Measurements from ENCODE around the gene DNAJC27. TPM values are rescaled to one million over a fixed set of nuclear protein-coding genes. Genes with fewer than 3 reads are reported as not detected.

Gene DNAJC27
- total RNA-seq, 1 donor from 2014 or later, result 23.0 TPM

DNA sequence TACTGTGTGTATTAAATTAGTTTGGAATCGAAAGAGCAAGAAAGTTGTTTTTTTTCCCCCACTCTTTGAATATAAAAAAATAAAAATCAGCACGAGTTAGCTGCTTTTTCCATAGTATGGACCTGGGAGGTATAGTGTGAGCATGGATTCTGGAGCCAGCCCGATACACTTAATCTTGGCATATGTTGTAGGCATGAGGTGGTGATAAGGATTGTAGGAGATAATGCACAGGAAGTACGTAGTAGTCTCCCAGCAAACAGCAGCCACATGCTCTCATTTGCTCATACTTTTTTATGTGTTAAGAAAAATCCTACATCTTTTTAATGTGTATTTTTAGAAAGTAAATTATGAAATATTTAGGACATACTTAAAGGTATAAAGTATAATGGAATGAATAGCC lies 2.1 kb upstream of the DNAJC27 start:
- DNase-seq (ENCODE audit: low spot score) (no peak), ATAC-seq (no peak)
- intact Hi-C loops (cut with DNase I), result no loop called here

DNA sequence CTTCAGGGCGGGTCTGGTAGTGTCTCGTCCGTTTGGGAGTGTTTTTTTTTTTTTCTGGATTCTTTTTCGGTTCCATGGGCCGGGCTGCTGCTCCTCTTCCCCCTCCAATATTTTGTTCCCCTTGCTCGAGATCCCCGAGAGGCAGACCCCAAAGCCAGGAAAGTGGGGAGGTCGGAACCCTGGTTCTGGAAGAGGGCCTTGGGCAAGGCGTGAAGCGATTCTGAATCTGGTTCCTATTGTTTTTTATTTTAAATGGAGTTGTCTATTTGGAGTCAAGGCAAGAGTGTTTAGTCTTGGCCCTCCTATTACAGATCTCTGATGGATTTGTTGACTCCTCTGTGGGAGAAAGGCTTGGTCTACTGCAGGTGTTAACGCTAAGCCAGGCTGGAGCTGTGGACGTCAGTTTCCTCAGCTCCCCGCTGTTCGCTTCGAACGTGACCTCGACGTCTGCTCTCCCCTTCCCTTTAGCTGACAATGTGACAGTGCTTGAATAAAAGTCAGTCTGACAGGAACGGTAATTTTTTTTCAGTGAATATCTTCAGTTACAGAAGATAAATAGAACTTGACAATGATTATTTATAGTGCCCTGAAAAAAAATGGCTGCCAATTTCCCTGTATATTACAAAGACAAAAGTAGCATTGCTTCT lies 683 bp upstream of the DNAJC27 start:
- ATAC-seq (no peak), DNase-seq (ENCODE audit: low spot score) (peak; percentile 67)
- intact Hi-C loops (cut with DNase I), result no loop called here

DNA sequence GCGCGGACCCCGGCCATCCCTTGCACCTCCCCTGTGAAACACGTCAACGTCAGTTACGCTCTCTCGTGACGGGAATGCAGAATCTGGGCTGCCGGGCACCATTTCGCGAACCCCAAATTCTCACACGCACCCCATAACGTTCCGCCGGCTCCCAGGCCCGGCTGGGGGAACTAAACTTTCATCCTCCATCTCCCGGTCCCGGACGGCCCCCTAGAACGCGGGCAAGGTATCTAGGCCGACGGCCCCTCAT lies 544 bp downstream of the DNAJC27 start:
- peak; percentile 8 for ATAC-seq
- intact Hi-C loops (cut with DNase I), result no loop called here
- DNase-seq (ENCODE audit: low spot score), result no peak

DNA sequence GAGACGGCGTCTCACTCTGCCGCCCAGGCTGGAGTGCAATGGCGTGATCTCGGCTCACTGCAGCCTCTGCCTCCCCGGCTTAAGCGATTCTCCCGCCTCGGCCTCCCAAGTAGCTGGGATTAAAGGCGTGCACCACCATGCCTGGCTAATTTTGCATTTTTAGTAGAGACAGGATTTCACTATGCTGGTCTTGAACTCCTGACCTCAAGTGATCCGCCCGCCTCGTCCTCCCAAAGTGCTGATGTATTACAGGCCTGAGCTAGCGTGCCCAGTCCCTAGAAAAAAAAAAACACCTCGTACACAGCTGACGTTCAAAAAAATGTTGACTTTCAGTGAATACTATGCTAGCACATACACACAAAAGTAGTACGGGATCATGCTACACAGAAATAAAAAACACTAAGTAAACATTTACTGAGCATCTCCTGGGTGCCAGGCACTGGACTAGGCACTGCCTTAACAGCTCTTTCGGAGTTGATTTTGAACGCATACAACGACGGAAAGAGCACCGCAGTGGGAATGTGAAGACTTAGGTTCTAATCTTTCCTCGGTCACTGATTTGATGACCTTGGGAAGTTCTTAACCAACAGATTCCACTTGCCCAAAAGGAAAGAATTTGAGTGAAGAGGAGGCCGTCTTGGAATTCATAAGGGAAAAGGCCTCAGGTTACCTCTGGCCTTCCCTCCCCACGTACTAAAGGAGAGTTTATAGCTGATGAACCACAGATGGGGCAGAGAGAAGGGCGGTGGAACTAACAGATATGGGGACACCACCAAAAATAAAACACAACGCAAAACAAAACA lies 1.1 kb downstream of the DNAJC27 start:
- ATAC-seq, result no peak

DNA sequence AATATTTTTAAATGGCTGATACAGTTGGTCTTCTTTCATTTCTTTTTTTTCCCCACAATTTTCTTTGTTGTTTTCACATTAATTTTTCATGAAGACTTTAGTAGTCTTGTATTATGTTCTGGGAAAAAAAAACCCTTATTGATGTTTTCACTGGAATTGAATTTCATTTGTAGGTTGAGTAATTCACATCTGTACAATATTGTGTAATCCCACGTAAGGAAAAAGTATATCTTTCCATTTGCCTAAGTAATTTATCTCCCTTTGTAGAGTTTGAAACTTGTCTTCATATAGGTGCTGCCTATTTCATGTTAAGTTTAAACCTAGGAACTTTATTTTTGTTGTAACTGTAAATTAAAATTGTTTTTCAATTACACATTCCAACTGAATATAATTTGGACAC lies 2.0 kb downstream of the DNAJC27 start:
- intact Hi-C loops (cut with DNase I), result no loop called here
- ATAC-seq, result no peak

More for the DNA sequence above, 1.1 kb downstream of the DNAJC27 start:
- no peak for DNase-seq (ENCODE audit: low spot score)
- intact Hi-C loops (cut with DNase I), result no loop called here

DNA sequence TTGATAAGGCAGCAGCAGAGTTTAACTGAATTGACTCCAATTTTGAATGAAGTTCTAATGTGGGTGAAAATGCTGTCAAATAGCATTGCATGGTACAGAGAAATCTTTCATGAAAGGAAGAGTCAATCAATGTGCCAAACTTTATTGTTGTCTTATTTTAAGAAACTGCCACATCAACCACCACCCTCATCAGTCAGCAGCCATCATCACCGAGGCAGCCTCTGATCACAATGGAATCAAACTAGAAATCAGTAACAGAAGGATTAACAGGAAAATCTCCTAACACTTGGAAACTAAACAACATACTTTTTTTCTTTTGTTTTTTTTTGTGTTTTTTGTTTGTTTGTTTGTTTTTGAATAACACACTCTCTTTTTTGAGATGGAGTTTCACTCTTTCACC lies 9.9 kb downstream of the DNAJC27 start:
- DNase-seq (ENCODE audit: low spot score), result no peak
- intact Hi-C loops (cut with DNase I), result no loop called here
- no peak for ATAC-seq

More for the DNA sequence above, 2.0 kb downstream of the DNAJC27 start:
- DNase-seq (ENCODE audit: low spot score), result no peak

DNA sequence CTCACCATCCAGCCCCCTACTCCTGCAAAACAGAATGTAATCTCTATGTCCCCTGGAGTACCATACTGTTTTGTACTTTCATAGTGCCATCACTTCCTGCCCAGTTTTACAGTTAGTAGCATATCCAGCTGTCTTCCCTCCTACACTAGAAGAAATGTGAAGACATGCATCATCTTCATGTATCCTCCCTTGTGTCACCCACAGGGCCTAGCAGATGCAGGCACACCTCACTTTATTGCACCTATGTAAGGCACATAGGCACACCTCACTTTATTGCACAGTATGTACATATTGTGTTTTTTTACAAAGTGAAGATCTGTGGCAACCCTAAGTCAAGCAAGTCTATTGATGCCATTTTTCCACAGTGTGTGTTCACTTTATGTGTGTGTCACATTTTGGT lies 12.0 kb downstream of the DNAJC27 start:
- intact Hi-C loops (cut with DNase I), result no loop called here
- no peak for ATAC-seq
- DNase-seq (ENCODE audit: low spot score), result no peak

DNA sequence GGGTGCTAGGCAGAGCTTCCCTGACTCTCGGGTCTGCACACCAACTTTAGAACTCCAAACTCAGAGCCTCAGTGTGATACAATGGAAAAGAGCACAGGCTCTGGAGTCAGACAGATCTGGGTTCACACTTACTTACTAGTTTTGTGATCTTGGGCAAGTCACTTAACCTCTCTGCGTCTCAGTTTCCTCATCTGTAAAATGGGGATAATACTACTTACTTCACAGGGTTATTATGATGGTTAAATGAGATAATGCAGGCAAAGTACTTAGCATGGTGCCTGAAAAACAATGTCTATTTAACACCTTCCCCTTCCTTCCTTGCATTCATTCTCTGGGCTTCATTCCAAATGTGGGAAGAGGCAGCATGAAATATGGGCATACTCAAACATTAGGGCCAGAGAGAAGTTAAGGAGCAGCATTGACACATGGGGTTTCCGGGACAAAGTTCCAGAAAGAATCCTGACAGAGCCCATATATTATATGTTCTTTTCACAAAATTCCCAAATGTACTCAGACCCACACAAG lies 13.3 kb downstream of the DNAJC27 start:
- DNase-seq (ENCODE audit: low spot score) (no peak), ATAC-seq (no peak)
- intact Hi-C loops (cut with DNase I), result no loop called here

DNA sequence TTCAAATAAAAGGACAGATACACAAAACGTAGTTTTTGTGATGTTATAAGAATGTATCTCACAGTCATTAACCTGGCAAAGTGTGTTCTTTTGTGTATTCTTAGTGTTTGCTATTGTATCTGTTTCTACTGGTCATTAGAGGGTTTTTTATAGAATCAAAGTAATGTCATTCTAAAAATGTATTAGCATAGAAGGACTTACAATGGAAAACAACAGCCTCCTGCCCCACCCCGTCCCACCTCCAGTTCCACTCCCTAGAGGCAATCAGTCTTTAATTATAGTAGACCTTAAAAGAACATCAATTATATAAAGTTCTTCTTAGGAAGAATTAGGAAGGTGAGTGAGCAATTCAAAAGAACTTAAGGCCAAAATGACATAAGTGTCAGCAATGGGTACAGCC lies 13.8 kb downstream of the DNAJC27 start:
- DNase-seq (ENCODE audit: low spot score), result no peak
- intact Hi-C loops (cut with DNase I), result no loop called here
- ATAC-seq, result no peak

DNA sequence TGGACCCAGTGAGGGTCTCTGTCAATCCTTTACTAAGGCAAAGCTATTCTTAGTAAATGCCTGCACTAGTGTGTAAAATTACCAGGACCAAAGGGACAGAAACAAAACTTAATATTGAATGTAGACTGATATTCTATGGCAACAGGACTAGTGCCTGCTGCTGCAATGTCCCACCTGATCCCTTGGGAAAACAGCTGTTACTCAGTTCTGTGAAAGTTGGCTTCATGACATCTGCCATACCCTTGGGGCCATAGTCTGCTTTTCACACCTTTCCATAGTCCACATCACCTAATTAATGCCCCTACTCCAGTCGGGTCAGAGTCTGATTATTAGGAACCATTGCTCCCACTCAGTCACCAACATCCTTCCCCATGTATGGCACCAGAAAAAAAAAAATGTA lies 14.5 kb downstream of the DNAJC27 start:
- DNase-seq (ENCODE audit: low spot score) (no peak), ATAC-seq (no peak)
- intact Hi-C loops (cut with DNase I), result no loop called here

DNA sequence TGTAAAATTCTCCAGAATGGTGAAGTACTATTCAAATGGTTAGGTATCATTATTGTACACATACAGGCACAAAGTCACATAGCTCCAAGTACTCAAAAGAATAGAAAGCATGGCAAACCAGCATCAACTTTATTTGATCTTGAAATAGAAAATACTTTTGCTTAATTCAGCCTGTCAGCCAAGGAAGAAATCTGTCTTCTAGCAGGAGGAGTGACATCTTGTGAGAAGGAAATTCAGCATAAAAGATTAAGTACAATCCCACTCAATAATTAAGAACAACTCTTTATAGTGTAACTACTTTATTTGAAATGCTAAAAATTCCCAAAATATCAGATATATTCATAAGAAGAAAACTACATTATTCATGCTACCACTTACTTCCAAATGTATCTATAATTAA lies 15.8 kb downstream of the DNAJC27 start:
- intact Hi-C loops (cut with DNase I), result no loop called here
- DNase-seq (ENCODE audit: low spot score), result no peak
- ATAC-seq, result no peak

DNA sequence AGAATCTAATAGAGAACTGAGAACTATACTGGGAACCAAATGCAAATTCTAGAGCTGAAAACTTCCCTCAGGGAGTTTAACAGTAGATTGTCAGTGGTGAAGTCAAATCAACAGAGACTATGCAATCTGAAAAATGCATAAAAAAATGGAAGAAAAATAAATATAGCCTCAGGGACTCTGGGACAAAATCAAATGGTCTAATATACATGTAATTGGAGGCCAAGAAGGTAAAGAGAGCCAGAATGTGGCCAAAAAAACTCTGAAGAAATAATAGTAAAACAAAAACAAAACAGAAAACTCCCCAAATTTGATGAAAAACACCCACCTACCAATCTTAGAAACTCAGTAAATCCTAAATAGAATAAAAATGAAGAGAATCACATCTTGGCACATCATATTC lies 16.5 kb downstream of the DNAJC27 start:
- no peak for DNase-seq (ENCODE audit: low spot score)
- ATAC-seq, result no peak
- intact Hi-C loops (cut with DNase I), result no loop called here

DNA sequence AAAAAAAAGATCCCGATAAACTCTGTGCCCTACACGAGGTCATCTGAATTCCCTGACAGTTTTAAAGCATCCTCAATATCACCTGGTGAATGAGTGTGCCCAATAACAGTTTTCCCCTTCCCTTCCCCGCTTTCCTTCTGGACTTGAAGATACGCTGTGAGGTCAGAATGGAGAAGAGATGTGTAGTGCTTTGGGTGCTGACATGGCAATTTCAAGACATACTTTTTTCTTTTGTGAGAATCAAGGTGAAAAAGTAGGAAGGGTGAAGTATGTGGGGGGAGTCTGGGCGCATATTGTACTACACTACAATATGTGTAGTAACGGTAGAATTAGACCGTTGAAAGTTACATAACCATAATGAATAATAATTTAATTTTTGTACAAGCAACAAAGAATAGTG lies 21.7 kb downstream of the DNAJC27 start:
- ATAC-seq (no peak), DNase-seq (ENCODE audit: low spot score) (no peak)
- intact Hi-C loops (cut with DNase I), result no loop called here

DNA sequence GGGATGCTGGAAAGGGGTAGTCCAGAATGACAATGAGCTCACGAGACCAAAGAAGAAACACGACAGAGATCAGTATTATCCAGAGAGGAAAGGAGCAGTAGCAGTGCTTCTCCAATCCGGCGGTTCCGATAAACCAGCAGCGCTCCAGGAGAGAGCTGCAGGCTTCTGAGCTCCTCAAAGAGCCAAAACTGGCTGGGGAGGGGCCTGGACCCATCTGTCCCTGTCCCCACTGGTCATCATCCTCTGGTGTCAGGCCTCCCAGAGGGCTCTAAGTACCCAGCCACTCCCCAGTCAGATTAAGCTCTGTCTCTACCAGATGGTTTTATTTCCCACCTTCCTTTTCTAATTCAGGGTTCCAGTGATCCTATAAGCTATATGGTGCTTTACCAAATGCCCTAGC lies 23.2 kb downstream of the DNAJC27 start:
- intact Hi-C loops (cut with DNase I), result no loop called here
- ATAC-seq, result no peak
- no peak for DNase-seq (ENCODE audit: low spot score)

DNA sequence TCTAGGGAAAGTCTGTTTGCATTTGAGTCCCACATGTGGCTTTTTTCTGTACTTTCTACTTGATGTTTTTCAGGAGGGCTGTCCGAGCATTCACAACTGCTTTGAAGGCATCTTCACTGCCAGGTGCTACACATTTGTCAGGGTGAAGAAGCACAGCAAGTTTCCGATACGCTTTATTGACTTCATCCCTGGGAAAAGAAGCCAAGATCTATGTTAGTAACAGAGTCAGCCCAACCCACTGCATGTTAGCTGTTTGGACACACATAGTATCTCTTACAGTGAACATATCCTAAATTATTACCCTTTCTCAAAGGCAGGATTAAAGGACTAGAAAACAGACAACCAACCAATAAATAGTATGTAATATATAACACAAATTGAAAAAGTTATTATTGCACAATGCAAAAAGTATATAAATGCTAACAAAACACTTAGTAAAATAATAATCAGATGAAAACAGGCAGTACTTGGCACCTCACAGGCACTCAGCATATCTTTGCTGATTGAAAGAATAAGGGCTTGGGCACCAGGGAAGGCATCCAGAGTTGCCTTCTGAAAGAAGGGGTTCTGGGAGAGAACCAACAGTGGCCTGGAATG lies 24.1 kb downstream of the DNAJC27 start:
- no peak for DNase-seq (ENCODE audit: low spot score)
- intact Hi-C loops (cut with DNase I), result no loop called here
- ATAC-seq, result no peak

DNA sequence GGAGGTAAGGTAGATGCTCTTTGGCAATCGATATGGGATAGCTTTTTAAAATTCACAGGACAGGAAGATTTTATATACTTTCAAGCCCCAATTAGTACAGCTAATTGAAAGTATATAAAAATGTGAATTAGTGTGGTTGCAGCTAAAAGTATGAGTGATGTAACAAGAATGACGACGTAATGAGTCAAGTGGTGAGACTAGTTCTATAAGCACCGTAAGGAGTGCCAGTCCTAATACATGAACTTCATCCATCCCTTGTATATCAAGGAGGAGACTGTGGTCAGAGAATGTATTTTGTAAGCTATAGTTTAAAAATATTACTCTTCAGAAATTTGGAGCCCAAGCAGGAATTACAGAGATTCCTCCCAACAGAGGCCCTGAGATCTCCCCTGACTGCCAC lies 25.8 kb downstream of the DNAJC27 start:
- DNase-seq (ENCODE audit: low spot score) (no peak), ATAC-seq (no peak)
- intact Hi-C loops (cut with DNase I), result no loop called here

DNA sequence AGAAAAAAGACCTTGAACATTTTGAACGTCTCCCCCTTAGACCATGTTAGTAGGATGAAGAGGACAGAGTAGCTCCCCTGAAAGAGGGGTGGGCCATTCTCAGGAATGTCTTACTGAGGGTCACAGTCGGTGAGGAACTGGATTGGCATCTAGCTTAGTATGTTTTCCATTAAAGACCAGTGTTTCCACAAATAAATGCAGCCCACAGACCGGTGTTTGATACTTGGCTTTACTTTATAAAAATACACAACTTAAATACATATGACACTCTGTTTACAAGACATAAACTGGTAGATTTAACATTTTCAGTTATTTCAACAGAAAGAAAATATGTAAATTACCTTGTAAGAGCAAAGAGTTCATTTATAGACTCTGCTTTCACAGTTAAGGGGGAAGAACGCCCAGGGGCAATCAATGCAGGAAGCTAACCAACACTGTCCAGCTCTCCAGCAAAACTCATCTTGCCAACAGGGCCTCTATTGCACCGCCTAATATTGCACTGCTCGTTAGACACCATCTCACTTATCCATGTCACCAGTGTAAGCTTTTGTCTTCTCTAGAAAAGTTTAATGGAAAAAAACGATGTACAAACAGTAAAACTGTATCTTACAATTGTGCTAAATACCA lies 28.2 kb downstream of the DNAJC27 start:
- intact Hi-C loops (cut with DNase I), result no loop called here
- DNase-seq (ENCODE audit: low spot score) (no peak), ATAC-seq (no peak)

DNA sequence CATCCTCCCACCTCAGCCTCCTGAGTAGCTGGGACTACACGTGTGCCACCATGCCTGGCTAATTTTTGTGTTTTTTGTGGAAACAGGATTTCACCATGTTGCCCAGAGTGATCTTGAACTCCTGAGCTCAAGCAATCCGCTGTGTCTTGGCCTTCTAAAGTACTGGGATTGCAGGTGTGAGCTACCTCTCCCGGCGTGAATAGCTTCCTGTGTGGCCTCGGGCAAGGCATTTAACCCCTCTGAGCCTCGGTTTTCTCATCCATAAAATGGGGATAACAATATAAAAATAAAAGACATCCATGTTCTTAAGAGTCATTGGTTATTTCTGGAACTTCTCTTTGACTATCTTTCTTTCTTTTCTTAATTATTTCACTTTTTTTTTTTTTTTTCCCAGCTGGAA lies 32.4 kb downstream of the DNAJC27 start:
- DNase-seq (ENCODE audit: low spot score) (no peak), ATAC-seq (no peak)
- intact Hi-C loops (cut with DNase I), result no loop called here

DNA sequence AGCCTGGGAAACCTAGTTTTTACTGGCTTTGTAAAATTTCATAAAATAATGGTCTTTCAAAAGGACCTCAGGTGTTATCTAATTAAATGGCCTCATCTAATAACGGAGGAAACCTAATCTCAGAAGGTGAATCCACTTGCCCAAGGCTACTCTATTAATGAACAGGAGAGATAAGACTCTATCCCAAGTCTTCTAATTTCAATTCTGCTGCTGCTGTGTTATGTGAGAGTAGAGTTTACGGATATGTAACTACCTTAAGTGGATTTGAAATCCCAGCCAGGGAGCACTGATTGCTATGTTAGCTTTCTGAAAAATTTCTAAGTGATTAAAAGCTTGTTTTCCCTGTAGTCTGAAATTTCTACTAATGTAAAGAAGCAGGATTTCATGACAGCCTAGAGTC lies 34.5 kb downstream of the DNAJC27 start:
- intact Hi-C loops (cut with DNase I), result no loop called here
- ATAC-seq, result no peak
- DNase-seq (ENCODE audit: low spot score), result no peak

DNA sequence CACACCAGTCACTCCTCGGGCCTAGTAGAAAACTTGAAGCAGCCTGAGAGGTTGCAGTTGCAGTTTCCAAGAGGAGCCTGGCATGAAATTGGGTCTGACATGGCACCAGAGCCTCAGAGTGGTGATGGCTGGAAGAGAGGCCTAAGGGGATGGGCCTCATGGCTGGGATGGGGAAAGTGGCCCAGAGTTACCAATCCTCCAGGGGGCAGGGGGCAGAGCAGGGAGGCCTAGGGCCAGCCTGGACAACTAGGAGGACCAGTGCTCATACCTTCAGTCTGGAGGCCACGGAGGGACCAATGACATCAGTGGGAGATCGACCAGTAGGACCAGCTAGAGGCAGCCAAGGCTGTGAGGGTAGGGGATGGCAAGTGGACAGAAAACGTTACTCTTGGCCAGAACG lies 36.6 kb downstream of the DNAJC27 start:
- DNase-seq (ENCODE audit: low spot score) (no peak), ATAC-seq (no peak)
- intact Hi-C loops (cut with DNase I), result no loop called here
